Measurements from ENCODE around the gene RHEX. TPM values are rescaled to one million over a fixed set of nuclear protein-coding genes. Genes with fewer than 3 reads are reported as not detected.

The RHEX gene
- polyA plus RNA-seq, 2 of the 4 experiments (the other 2 are of a cell fraction): not detected

GRCh38 chr1:206110820-206111219 is 57.8 kb downstream of the RHEX start:
- DNase-seq (ENCODE audit: low read depth in 1 of 2, low spot score in 1 of 2) (no peak), ATAC-seq (no peak), FAIRE-seq (no peak)
- Histone ChIP-seq H3K4me3 (no peak overlapping the region), H3K9me3 (no peaks in the 10 kb centered on the region), H3K4me1 (no peaks in the 10 kb centered on the region), H3K4me2 (no peak overlapping the region), H3K27ac (no peak overlapping the region)
- CTCF ChIA-PET: interaction anchor here (1.4 to 21.8 kb wide), 6 partner anchors 20 to 319 kb away, joined by 4 to 325 read pairs (median 8); no protein-coding TSS in a partner anchor
- 54% methylated on average over 3 of the region's 3 CpGs for WGBS (ENCODE audit: missing lambda C conversion rate)
- TF ChIP-seq, protein P1, sequence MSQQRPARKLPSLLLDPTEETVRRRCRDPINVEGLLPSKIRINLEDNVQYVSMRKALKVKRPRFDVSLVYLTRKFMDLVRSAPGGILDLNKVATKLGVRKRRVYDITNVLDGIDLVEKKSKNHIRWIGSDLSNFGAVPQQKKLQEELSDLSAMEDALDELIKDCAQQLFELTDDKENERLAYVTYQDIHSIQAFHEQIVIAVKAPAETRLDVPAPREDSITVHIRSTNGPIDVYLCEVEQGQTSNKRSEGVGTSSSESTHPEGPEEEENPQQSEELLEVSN (IDR thresholded peaks at IDR 0.05; ENCODE audit: borderline replicate concordance, low read depth): no peak
- TF ChIP-seq GATA3 (IDR thresholded peaks at IDR 0.05; ENCODE audit: borderline replicate concordance): no peak
- POLR2A ChIA-PET: no interaction called here

GRCh38 chr1:206111271-206111927 is 58.4 kb downstream of the RHEX start:
- H3K4me3 ChIP-seq: no peak overlapping the region
- no peaks in the 10 kb centered on the region for H3K4me1 ChIP-seq
- TF ChIP-seq, protein P2, sequence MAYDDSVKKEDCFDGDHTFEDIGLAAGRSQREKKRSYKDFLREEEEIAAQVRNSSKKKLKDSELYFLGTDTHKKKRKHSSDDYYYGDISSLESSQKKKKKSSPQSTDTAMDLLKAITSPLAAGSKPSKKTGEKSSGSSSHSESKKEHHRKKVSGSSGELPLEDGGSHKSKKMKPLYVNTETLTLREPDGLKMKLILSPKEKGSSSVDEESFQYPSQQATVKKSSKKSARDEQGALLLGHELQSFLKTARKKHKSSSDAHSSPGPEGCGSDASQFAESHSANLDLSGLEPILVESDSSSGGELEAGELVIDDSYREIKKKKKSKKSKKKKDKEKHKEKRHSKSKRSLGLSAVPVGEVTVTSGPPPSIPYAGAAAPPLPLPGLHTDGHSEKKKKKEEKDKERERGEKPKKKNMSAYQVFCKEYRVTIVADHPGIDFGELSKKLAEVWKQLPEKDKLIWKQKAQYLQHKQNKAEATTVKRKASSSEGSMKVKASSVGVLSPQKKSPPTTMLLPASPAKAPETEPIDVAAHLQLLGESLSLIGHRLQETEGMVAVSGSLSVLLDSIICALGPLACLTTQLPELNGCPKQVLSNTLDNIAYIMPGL (CRISPR knock-in tag; IDR thresholded peaks at IDR 0.05; ENCODE audit: borderline replicate concordance): no peak
- TF ChIP-seq, protein P3, sequence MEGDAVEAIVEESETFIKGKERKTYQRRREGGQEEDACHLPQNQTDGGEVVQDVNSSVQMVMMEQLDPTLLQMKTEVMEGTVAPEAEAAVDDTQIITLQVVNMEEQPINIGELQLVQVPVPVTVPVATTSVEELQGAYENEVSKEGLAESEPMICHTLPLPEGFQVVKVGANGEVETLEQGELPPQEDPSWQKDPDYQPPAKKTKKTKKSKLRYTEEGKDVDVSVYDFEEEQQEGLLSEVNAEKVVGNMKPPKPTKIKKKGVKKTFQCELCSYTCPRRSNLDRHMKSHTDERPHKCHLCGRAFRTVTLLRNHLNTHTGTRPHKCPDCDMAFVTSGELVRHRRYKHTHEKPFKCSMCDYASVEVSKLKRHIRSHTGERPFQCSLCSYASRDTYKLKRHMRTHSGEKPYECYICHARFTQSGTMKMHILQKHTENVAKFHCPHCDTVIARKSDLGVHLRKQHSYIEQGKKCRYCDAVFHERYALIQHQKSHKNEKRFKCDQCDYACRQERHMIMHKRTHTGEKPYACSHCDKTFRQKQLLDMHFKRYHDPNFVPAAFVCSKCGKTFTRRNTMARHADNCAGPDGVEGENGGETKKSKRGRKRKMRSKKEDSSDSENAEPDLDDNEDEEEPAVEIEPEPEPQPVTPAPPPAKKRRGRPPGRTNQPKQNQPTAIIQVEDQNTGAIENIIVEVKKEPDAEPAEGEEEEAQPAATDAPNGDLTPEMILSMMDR (IDR thresholded peaks at IDR 0.05): no peak
- TF ChIP-seq KDM1A (IDR thresholded peaks at IDR 0.05; ENCODE audit: low read depth): no peak
- no peak for TF ChIP-seq TFCP2L1 (CRISPR knock-in tag; IDR thresholded peaks at IDR 0.05)
- no peak for TF ChIP-seq RCOR1 (IDR thresholded peaks at IDR 0.05; ENCODE audit: low read depth, low read length)
- TF ChIP-seq MYC (IDR thresholded peaks at IDR 0.05; ENCODE audit: borderline replicate concordance, low read length): no peak
- TF ChIP-seq EHMT2 (IDR thresholded peaks at IDR 0.05; ENCODE audit: low read depth): no peak
- no peak for TF ChIP-seq HDAC2 (IDR thresholded peaks at IDR 0.05)
- no peak for TF ChIP-seq FOSL2 (IDR thresholded peaks at IDR 0.05)
- no peak for TF ChIP-seq FOSL2 (CRISPR knock-in tag; IDR thresholded peaks at IDR 0.05)
- TF ChIP-seq CBX8 (IDR thresholded peaks at IDR 0.05): no peak
- no peak for TF ChIP-seq HEYL (CRISPR knock-in tag; IDR thresholded peaks at IDR 0.05)
- no peak for TF ChIP-seq HES2 (IDR thresholded peaks at IDR 0.05)
- TF ChIP-seq, protein P1 (IDR thresholded peaks at IDR 0.05; ENCODE audit: borderline replicate concordance, low read depth): no peak
- TF ChIP-seq CEBPB (IDR thresholded peaks at IDR 0.05): no peak
- no peak for TF ChIP-seq MAX (IDR thresholded peaks at IDR 0.05)
- TF ChIP-seq, protein P4, sequence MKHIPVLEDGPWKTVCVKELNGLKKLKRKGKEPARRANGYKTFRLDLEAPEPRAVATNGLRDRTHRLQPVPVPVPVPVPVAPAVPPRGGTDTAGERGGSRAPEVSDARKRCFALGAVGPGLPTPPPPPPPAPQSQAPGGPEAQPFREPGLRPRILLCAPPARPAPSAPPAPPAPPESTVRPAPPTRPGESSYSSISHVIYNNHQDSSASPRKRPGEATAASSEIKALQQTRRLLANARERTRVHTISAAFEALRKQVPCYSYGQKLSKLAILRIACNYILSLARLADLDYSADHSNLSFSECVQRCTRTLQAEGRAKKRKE (CRISPR knock-in tag; IDR thresholded peaks at IDR 0.05; ENCODE audit: low read depth): no peak
- TF ChIP-seq POLR2AphosphoS2 (conservative IDR thresholded peaks at IDR 0.05; ENCODE audit: low read length): no peak
- POLR2A ChIA-PET: no interaction called here
- H3K9me3 ChIP-seq: no peaks in the 10 kb centered on the region
- no peak for ATAC-seq
- no peak for FAIRE-seq
- WGBS (ENCODE audit: missing lambda C conversion rate): 45% methylated on average over 6 of the region's 6 CpGs
- no peak overlapping the region for H3K27ac ChIP-seq
- H3K4me2 ChIP-seq: no peak overlapping the region
- DNase-seq (ENCODE audit: low read depth in 1 of 2, low spot score in 1 of 2): no peak
- CTCF ChIA-PET: interaction anchor here (1.3 to 21.8 kb wide), 8 partner anchors 17 to 319 kb away, joined by 3 to 325 read pairs (median 5); no protein-coding TSS in a partner anchor

Measured in A549 (cell line).